ENCODE measurements around the gene NDNF. TPM values are rescaled to one million over a fixed set of nuclear protein-coding genes. Genes with fewer than 3 reads are reported as not detected.

Gene NDNF, protein sequence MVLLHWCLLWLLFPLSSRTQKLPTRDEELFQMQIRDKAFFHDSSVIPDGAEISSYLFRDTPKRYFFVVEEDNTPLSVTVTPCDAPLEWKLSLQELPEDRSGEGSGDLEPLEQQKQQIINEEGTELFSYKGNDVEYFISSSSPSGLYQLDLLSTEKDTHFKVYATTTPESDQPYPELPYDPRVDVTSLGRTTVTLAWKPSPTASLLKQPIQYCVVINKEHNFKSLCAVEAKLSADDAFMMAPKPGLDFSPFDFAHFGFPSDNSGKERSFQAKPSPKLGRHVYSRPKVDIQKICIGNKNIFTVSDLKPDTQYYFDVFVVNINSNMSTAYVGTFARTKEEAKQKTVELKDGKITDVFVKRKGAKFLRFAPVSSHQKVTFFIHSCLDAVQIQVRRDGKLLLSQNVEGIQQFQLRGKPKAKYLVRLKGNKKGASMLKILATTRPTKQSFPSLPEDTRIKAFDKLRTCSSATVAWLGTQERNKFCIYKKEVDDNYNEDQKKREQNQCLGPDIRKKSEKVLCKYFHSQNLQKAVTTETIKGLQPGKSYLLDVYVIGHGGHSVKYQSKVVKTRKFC
- total RNA-seq: 0.73 and 1.2 TPM in 2 replicates

GRCh38 chr4:121072224-121073003 is at the start of gene NDNF:
TSS of gene NDNF (minus strand) at chr4:121072535. CDS start at chr4:121045837, 26,698 bp downstream.

Other genes with a start within 250 kb of the NDNF start
- 13.2 and 15.1 TPM in 2 replicates for gene PRDM5, start 149.8 kb downstream of the NDNF start, total RNA-seq
- 0.37 and 0.78 TPM in 2 replicates for gene TNIP3, start 91.8 kb upstream of the NDNF start, total RNA-seq

Measured in subcutaneous preadipocyte (primary cell).